Kidney (tissue), 14 donors: ENCODE measurements around the gene ASGR2. TPM values are rescaled to one million over a fixed set of nuclear protein-coding genes. Genes with fewer than 3 reads are reported as not detected.

ENCODE experiments used
- DNase-seq, 5 donors: peaks; one replicate each; pipeline ENCODE4 v3.0.0-alpha.2; 2013 to 2020
- FAIRE-seq: peaks from 2 replicates; lab custom pipeline; 2012; peaks lifted over from hg19 to GRCh38; lab: Jason Lieb, UNC
- H3K27ac ChIP-seq, 2 donors: one replicate each; pipeline ENCODE4 v1.7.0; 2013; ENCODE audit warnings: low read depth in 2 of 2, low read length in 2 of 2, inconsistent platforms in 1 of 2
- H3K27me3 ChIP-seq: one replicate; pipeline ENCODE4 v1.7.1; 2013; ENCODE audit warnings: low read length, inconsistent platforms; ENCODE audit not compliant: control insufficient read depth, insufficient read depth
- H3K36me3 ChIP-seq, 3 donors: one replicate each; pipeline versions ENCODE4 v1.7.0 to v1.7.1; 2013; ENCODE audit warnings: low read length in 3 of 3, control low read depth in 1 of 3, inconsistent platforms in 1 of 3; ENCODE audit not compliant: insufficient read depth in 3 of 3, control insufficient read depth in 2 of 3
- H3K4me1 ChIP-seq, 3 donors: one replicate each; pipeline versions ENCODE4 v1.7.0 to v1.7.1; 2013; ENCODE audit warnings: low read length in 3 of 3, inconsistent platforms in 1 of 3, low read depth in 1 of 3; ENCODE audit not compliant: control insufficient read depth in 2 of 3, insufficient read depth in 2 of 3
- H3K4me3 ChIP-seq, 3 donors: one replicate each; pipeline versions ENCODE4 v1.7.0 to v1.8.1; 2013; ENCODE audit warnings: low read length in 3 of 3, control low read depth in 1 of 3, inconsistent platforms in 1 of 3
- H3K9ac ChIP-seq, 3 donors: one replicate each; pipeline versions ENCODE4 v1.7.0 to v1.7.1; 2013; ENCODE audit warnings: low read length in 3 of 3, control low read depth in 1 of 3, inconsistent platforms in 1 of 3
- H3K9me3 ChIP-seq, 3 donors: one replicate each; pipeline versions ENCODE4 v1.7.0 to v1.7.1; 2013; ENCODE audit warnings: low read length in 3 of 3, control low read depth in 1 of 3, inconsistent platforms in 1 of 3; ENCODE audit not compliant: control insufficient read depth in 2 of 3, insufficient read depth in 1 of 3
- intact Hi-C: fragments of 100-400 bp; cut with DNase I; formaldehyde crosslinking; loops from one replicate; pipeline ENCODE4 v1.11.1; 2022
- polyA plus RNA-seq: library from polyadenylated mRNA; stranded (reverse); fragments of 350-450 nt; fragmentation: Illumina TruSeq; extraction: RNeasy Lipid Tissue Mini Kit (QIAGEN cat#74804); gene quantifications from one replicate; pipeline ENCODE4 v1.2.3, GENCODE V29; 2014; ENCODE audit warnings: low read depth, low replicate concordance; ENCODE audit not compliant: insufficient read depth
- total RNA-seq: library from RNA; stranded (reverse); fragmentation: NEBNext Ultra II Directional; extraction: Animal tissue kit (Norgen Biotek cat#: 25700); gene quantifications from one replicate; pipeline ENCODE4 v1.2.1, GENCODE V29; 2021
- TF ChIP-seq, protein P1 (sequence below): IDR thresholded peaks from 3 replicates; pipeline ENCODE4 v1.5.1; 2012; ENCODE audit warnings: mild to moderate bottlenecking, moderate library complexity, borderline replicate concordance; ENCODE audit not compliant: insufficient read depth; ENCODE audit errors: extremely low read depth
- donor health status: control.
- donor health status: control.
- donor health status: control.
- donor health status: control.
- donor health status: control.
- donor health status: DM: yes; HTN: yes; CAD: no.
- donor health status: Normal renal cell carcinoma (clear cell type).

The ASGR2 gene
- total and polyA plus RNA-seq, 2 donors from 2014 or later = 1.2 to 1.4 TPM

DNA sequence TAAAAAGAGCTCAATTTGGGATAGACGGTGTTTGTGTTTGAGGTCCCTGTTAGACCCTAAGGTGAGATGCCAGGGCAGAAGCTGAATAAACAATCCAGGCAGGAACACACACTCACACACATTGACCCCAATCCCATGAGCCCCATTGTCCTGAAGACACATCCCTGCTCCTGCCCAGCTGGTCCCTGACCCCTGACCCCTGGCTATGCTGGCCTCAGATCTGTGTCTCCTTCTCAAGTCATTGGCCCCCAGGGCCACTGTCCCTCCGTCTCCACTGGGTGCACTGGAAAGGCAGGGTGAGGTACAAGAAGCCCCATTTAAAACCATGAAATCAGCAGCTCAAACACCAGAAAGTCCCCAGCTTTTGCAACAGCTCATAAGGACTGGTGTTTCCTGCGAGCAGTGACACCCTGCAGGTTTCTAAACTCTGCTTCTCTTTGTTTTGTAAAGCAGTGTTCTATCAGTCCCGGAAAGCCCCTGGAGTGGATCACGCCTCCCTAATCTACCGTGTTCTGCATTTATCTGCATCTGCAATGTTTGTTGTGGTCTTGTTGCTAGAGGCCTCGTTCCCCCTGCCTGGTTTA is 18.0 kb upstream of the ASGR2 start:
- TF ChIP-seq, protein P1, sequence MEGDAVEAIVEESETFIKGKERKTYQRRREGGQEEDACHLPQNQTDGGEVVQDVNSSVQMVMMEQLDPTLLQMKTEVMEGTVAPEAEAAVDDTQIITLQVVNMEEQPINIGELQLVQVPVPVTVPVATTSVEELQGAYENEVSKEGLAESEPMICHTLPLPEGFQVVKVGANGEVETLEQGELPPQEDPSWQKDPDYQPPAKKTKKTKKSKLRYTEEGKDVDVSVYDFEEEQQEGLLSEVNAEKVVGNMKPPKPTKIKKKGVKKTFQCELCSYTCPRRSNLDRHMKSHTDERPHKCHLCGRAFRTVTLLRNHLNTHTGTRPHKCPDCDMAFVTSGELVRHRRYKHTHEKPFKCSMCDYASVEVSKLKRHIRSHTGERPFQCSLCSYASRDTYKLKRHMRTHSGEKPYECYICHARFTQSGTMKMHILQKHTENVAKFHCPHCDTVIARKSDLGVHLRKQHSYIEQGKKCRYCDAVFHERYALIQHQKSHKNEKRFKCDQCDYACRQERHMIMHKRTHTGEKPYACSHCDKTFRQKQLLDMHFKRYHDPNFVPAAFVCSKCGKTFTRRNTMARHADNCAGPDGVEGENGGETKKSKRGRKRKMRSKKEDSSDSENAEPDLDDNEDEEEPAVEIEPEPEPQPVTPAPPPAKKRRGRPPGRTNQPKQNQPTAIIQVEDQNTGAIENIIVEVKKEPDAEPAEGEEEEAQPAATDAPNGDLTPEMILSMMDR = no peak
- FAIRE-seq (no peak), DNase-seq (peak in 1 of 5 donors; percentile 23)
- intact Hi-C loops = no loop called here
- no peak overlapping the region for H3K4me3 ChIP-seq
- no peak overlapping the region for H3K9ac ChIP-seq
- no peaks in the 10 kb centered on the region for H3K4me1 ChIP-seq
- H3K9me3 ChIP-seq = no peaks in the 10 kb centered on the region
- no peaks in the 10 kb centered on the region for H3K27me3 ChIP-seq
- no peaks in the 10 kb centered on the region for H3K36me3 ChIP-seq
- H3K27ac ChIP-seq = no peak overlapping the region

DNA sequence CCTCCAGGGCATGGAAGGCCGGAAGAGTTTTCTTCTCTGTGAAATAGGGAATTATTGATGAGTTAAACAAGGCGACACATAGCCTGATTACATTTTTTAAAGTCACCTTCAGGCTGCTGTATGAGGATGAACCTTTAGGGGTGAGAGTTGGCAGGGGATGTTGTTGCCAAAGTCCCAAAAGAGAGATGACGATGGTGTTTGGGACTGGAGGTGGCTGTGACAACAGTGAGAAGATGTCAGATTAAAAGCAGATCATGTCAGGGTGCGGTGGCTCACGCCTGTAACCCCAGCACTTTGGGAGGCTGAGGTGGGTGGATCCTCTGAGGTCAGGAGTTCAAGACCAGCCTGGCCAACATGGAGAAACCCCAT is 16.8 kb upstream of the ASGR2 start:
- H3K9me3 ChIP-seq = no peaks in the 10 kb centered on the region
- no peak overlapping the region for H3K27ac ChIP-seq
- FAIRE-seq (no peak), DNase-seq (peak in 1 of 5 donors; percentile 10)
- H3K9ac ChIP-seq = no peak overlapping the region
- H3K4me1 ChIP-seq = no peaks in the 10 kb centered on the region
- TF ChIP-seq, protein P1 = no peak
- H3K27me3 ChIP-seq = no peaks in the 10 kb centered on the region
- no peak overlapping the region for H3K4me3 ChIP-seq
- intact Hi-C loops = no loop called here
- H3K36me3 ChIP-seq = no peaks in the 10 kb centered on the region

GRCh38 chr17:7130621-7131422 is 16.2 kb upstream of the ASGR2 start:
- H3K4me3 ChIP-seq = no peak overlapping the region
- TF ChIP-seq, protein P1 = no peak
- no peaks in the 10 kb centered on the region for H3K36me3 ChIP-seq
- no peaks in the 10 kb centered on the region for H3K27me3 ChIP-seq
- no peak for FAIRE-seq
- no peak overlapping the region for H3K9ac ChIP-seq
- no peak for DNase-seq
- H3K4me1 ChIP-seq = no peaks in the 10 kb centered on the region
- H3K27ac ChIP-seq = no peak overlapping the region
- intact Hi-C loops = no loop called here
- no peaks in the 10 kb centered on the region for H3K9me3 ChIP-seq
